Raji (cell line): ENCODE results near the gene CHEK1.

ENCODE experiments used
- POLR2A ChIP-seq: IDR thresholded peaks from 2 replicates; pipeline ENCODE4 v1.6.1; 2011; ENCODE audit warnings: low read depth, low read length, control low read depth; ENCODE audit not compliant: insufficient read depth

The CHEK1 gene

GRCh38 chr11:125621995-125622394, 3.0 kb upstream of the CHEK1 start:
- no peak for TF ChIP-seq POLR2A

GRCh38 chr11:125623064-125623463, 1.9 kb upstream of the CHEK1 start:
- TF ChIP-seq POLR2A, result no peak

- no peak for TF ChIP-seq POLR2A
These were observed 264 bp downstream of the CHEK1 start for GRCh38 chr11:125625225-125625629.

GRCh38 chr11:125625630-125626287, 796 bp downstream of the CHEK1 start:
- TF ChIP-seq POLR2A, result peak; percentile 92

- TF ChIP-seq POLR2A, result no peak
These were observed 1.5 kb downstream of the CHEK1 start for GRCh38 chr11:125626288-125626950.

GRCh38 chr11:125627236-125627910, 2.4 kb downstream of the CHEK1 start:
- no peak for TF ChIP-seq POLR2A

- no peak for TF ChIP-seq POLR2A
These were observed 12.9 kb downstream of the CHEK1 start for GRCh38 chr11:125637840-125638239.

- TF ChIP-seq POLR2A, result no peak
These were observed 13.4 kb downstream of the CHEK1 start for GRCh38 chr11:125638315-125638714.

- TF ChIP-seq POLR2A, result no peak
These were observed 20.9 kb downstream of the CHEK1 start for GRCh38 chr11:125645871-125646270.

- no peak for TF ChIP-seq POLR2A
These were observed 24.7 kb downstream of the CHEK1 start for GRCh38 chr11:125649465-125650166.

- TF ChIP-seq POLR2A, result no peak
These were observed 37.7 kb downstream of the CHEK1 start for GRCh38 chr11:125662689-125663088.

GRCh38 chr11:125663910-125664309, 38.9 kb downstream of the CHEK1 start:
- TF ChIP-seq POLR2A, result no peak

- no peak for TF ChIP-seq POLR2A
These were observed 42.2 kb downstream of the CHEK1 start for GRCh38 chr11:125667151-125667550.

- TF ChIP-seq POLR2A, result no peak
These were observed 45.2 kb downstream of the CHEK1 start for GRCh38 chr11:125670172-125670571.

GRCh38 chr11:125671561-125671960, 46.6 kb downstream of the CHEK1 start:
- no peak for TF ChIP-seq POLR2A

- TF ChIP-seq POLR2A, result no peak
These were observed 49.2 kb downstream of the CHEK1 start for GRCh38 chr11:125674210-125674609.

GRCh38 chr11:125675196-125675595, 50.2 kb downstream of the CHEK1 start:
- TF ChIP-seq POLR2A, result no peak
